GM19455 (cell line): Measurements from ENCODE around the gene BIRC5.
"Not testable (repeated sequence)": the region's sequence is repeated elsewhere in the genome, so short reads cannot be mapped to it uniquely, and the experiment has no call there.

Experiments
- ATAC-seq: cut with Tn5 transposase; IDR thresholded peaks from one replicate; pipeline ENCODE4 v1.9.1; 2021; ENCODE audit not compliant: unreplicated experiment

The BIRC5 gene

GRCh38 chr17:78238823-78239488 lies 24.9 kb downstream of the BIRC5 start:
- no peak for ATAC-seq

GRCh38 chr17:78239489-78239931 lies 25.5 kb downstream of the BIRC5 start:
- ATAC-seq: no peak

GRCh38 chr17:78240012-78240655 lies 26.1 kb downstream of the BIRC5 start:
- no peak for ATAC-seq

- ATAC-seq: no peak
These were observed 26.8 kb downstream of the BIRC5 start for GRCh38 chr17:78240839-78241238.

GRCh38 chr17:78241277-78242023 lies 27.4 kb downstream of the BIRC5 start:
- no peak for ATAC-seq

GRCh38 chr17:78242024-78242742 lies 28.1 kb downstream of the BIRC5 start:
- ATAC-seq: no peak

- ATAC-seq: no peak
These were observed 33.3 kb downstream of the BIRC5 start for GRCh38 chr17:78247304-78247703.

- ATAC-seq: no peak
These were observed 34.2 kb downstream of the BIRC5 start for GRCh38 chr17:78248051-78248914.

- no peak for ATAC-seq
These were observed 35.2 kb downstream of the BIRC5 start for GRCh38 chr17:78249074-78249817.

GRCh38 chr17:78249818-78250806 lies 36.1 kb downstream of the BIRC5 start:
- ATAC-seq: no peak

GRCh38 chr17:78250891-78251772 lies 37.1 kb downstream of the BIRC5 start:
- no peak for ATAC-seq

- ATAC-seq: no peak
These were observed 37.7 kb downstream of the BIRC5 start for GRCh38 chr17:78251773-78252103.

- ATAC-seq: no peak
These were observed 38.1 kb downstream of the BIRC5 start for GRCh38 chr17:78252111-78252634.

- no peak for ATAC-seq
These were observed 38.9 kb downstream of the BIRC5 start for GRCh38 chr17:78252701-78253635.

- not testable (repeated sequence) for ATAC-seq
These were observed 39.5 kb downstream of the BIRC5 start for GRCh38 chr17:78253636-78253945.

GRCh38 chr17:78253946-78254672 lies 40.1 kb downstream of the BIRC5 start:
- ATAC-seq: peak; percentile 52
